ENCODE data around the gene FLT3LG.

The FLT3LG gene

GRCh38 chr19:49473868-49474541 is at the start of gene FLT3LG:
FLT3LG (plus strand) TSS chr19:49474215; CDS start chr19:49474640, 425 bp downstream.
- peak; percentile 86 to 91 for DNase-seq

- DNase-seq = no peak
These were observed 48.8 kb upstream of the FLT3LG start, which contains the start of gene GFY for GRCh38 chr19:49425178-49425577. GFY (plus strand) TSS chr19:49425388; CDS start chr19:49426431, 1,043 bp downstream.

- no peak for DNase-seq
These were observed 48.0 kb upstream of the FLT3LG start for GRCh38 chr19:49425922-49426592.

- no peak for DNase-seq
These were observed 46.7 kb upstream of the FLT3LG start for GRCh38 chr19:49427339-49427738.

GRCh38 chr19:49427855-49428546 is 46.0 kb upstream of the FLT3LG start:
- DNase-seq = no peak

- no peak for DNase-seq
These were observed 45.2 kb upstream of the FLT3LG start for GRCh38 chr19:49428547-49429451.

- no peak for DNase-seq
These were observed 43.8 kb upstream of the FLT3LG start for GRCh38 chr19:49430172-49430677.

- DNase-seq = no peak
These were observed 43.2 kb upstream of the FLT3LG start for GRCh38 chr19:49430678-49431329.

GRCh38 chr19:49431330-49431749 is 42.7 kb upstream of the FLT3LG start:
- no peak for DNase-seq

GRCh38 chr19:49432141-49433073 is 41.6 kb upstream of the FLT3LG start:
- no peak for DNase-seq

- no peak for DNase-seq
These were observed 40.6 kb upstream of the FLT3LG start for GRCh38 chr19:49433240-49433901.

- no peak for DNase-seq
These were observed 39.0 kb upstream of the FLT3LG start for GRCh38 chr19:49434907-49435583.

- DNase-seq = no peak
These were observed 38.3 kb upstream of the FLT3LG start for GRCh38 chr19:49435670-49436069.

- DNase-seq = peak in 1 of 2 donors; percentile 65
These were observed 37.5 kb upstream of the FLT3LG start for GRCh38 chr19:49436381-49437017.

GRCh38 chr19:49437231-49437630 is 36.8 kb upstream of the FLT3LG start:
- DNase-seq = no peak

- DNase-seq = no peak
These were observed 35.8 kb upstream of the FLT3LG start for GRCh38 chr19:49438261-49438660.

- no peak for DNase-seq
These were observed 34.2 kb upstream of the FLT3LG start for GRCh38 chr19:49439836-49440235.

GRCh38 chr19:49440439-49441209 is 33.4 kb upstream of the FLT3LG start:
- DNase-seq = no peak
